SK-N-SH treated with all-trans-retinoic acid at 6 μM for 48 hours (cell line): ENCODE results near the gene ALDH6A1.

Experiments used
- ATAC-seq: fragments of 200-7000 bp; cut with Tn5 transposase; 3 replicates; pipeline ENCODE4 v1.9.1; 2020; ENCODE audit warnings: mild to moderate bottlenecking, moderate library complexity
- ARNTL ChIP-seq: fragments of 450-650 bp; formaldehyde crosslinking; IDR thresholded peaks from 2 replicates; pipeline ENCODE4 v1.5.0; 2020; ENCODE audit warnings: low read depth, mild to moderate bottlenecking, moderate library complexity, borderline replicate concordance
- CSDC2 ChIP-seq: fragments of 250-450 bp; sonication (Bioruptor Pico); IDR thresholded peaks from 2 replicates; pipeline ENCODE4 v1.5.0; 2020; ENCODE audit warnings: mild to moderate bottlenecking, moderate library complexity
- ESRRG ChIP-seq: fragments of 250-450 bp; sonication (Bioruptor Pico); IDR thresholded peaks from 2 replicates; pipeline ENCODE4 v1.6.1; 2021; ENCODE audit warnings: mild to moderate bottlenecking
- ISL1 ChIP-seq: fragments of 250-450 bp; sonication (Bioruptor Pico); IDR thresholded peaks from 2 replicates; pipeline ENCODE4 v2.1.2; 2022; ENCODE audit warnings: mild to moderate bottlenecking, moderate library complexity
- OSR1 ChIP-seq: fragments of 250-450 bp; sonication (Bioruptor Pico); IDR thresholded peaks from 2 replicates; pipeline ENCODE4 v1.8.0; 2022; ENCODE audit warnings: moderate library complexity, mild to moderate bottlenecking, inconsistent platforms
- PPARA ChIP-seq: fragments of 250-450 bp; sonication (Bioruptor Pico); IDR thresholded peaks from 2 replicates; pipeline ENCODE4 v1.5.0; 2020; ENCODE audit warnings: mild to moderate bottlenecking, borderline replicate concordance
- RARB ChIP-seq: fragments of 250-450 bp; sonication (Bioruptor Pico); IDR thresholded peaks from 2 replicates; pipeline ENCODE4 v1.8.0; 2021; ENCODE audit warnings: mild to moderate bottlenecking, moderate library complexity
- SNAI2 ChIP-seq: fragments of 250-450 bp; sonication (Bioruptor Pico); IDR thresholded peaks from 2 replicates; pipeline ENCODE4 v1.5.0; 2020; ENCODE audit warnings: mild to moderate bottlenecking, moderate library complexity
- TCF4 ChIP-seq: fragments of 250-450 bp; sonication (Bioruptor Pico); IDR thresholded peaks from 2 replicates; pipeline ENCODE4 v1.8.0; 2021; ENCODE audit warnings: mild to moderate bottlenecking, moderate library complexity, borderline replicate concordance
- TOX ChIP-seq: fragments of 250-450 bp; sonication (Bioruptor Pico); IDR thresholded peaks from 2 replicates; pipeline ENCODE4 v1.8.0; 2021; ENCODE audit warnings: mild to moderate bottlenecking, moderate library complexity, borderline replicate concordance
- ZC3H10 ChIP-seq: fragments of 250-450 bp; sonication (Bioruptor Pico); IDR thresholded peaks from 2 replicates; pipeline ENCODE4 v1.5.1; 2021; ENCODE audit warnings: mild to moderate bottlenecking, moderate library complexity
- ZFP3 ChIP-seq: fragments of 250-450 bp; sonication (Bioruptor Pico); IDR thresholded peaks from 2 replicates; pipeline ENCODE4 v1.5.0; 2020; ENCODE audit warnings: mild to moderate bottlenecking, moderate library complexity
- ZFP30 ChIP-seq: fragments of 450-650 bp; formaldehyde crosslinking; IDR thresholded peaks from 2 replicates; pipeline ENCODE4 v1.5.0; 2022; ENCODE audit warnings: mild to moderate bottlenecking, moderate library complexity
- ZNF565 ChIP-seq: fragments of 450-650 bp; formaldehyde crosslinking; conservative IDR thresholded peaks from 2 replicates; pipeline ENCODE4 v1.5.0; 2020; ENCODE audit warnings: low read depth, mild to moderate bottlenecking, moderate library complexity
- ZNF70 ChIP-seq: fragments of 450-650 bp; formaldehyde crosslinking; IDR thresholded peaks from 2 replicates; pipeline ENCODE4 v1.5.0; 2020; ENCODE audit warnings: mild to moderate bottlenecking, moderate library complexity
- ZNF8 ChIP-seq: fragments of 450-650 bp; formaldehyde crosslinking; IDR thresholded peaks from 2 replicates; pipeline ENCODE4 v1.5.0; 2020; ENCODE audit warnings: mild to moderate bottlenecking, moderate library complexity
- TF ChIP-seq, protein P1 (sequence below): fragments of 250-450 bp; sonication (Bioruptor Pico); IDR thresholded peaks from 2 replicates; pipeline ENCODE4 v1.8.0; 2020; ENCODE audit warnings: mild to moderate bottlenecking, moderate library complexity, borderline replicate concordance
- TF ChIP-seq, protein P2 (sequence below): fragments of 250-450 bp; sonication (Bioruptor Pico); IDR thresholded peaks from 2 replicates; pipeline ENCODE4 v1.5.1; 2020; ENCODE audit warnings: low read depth, mild to moderate bottlenecking, moderate library complexity
- TF ChIP-seq, protein P3 (sequence below): fragments of 250-450 bp; sonication (Bioruptor Pico); IDR thresholded peaks from 2 replicates; pipeline ENCODE4 v1.8.0; 2021; ENCODE audit warnings: low read depth, mild to moderate bottlenecking, moderate library complexity, borderline replicate concordance
- TF ChIP-seq, protein P4 (sequence below): fragments of 250-450 bp; sonication (Bioruptor Pico); IDR thresholded peaks from 2 replicates; pipeline ENCODE4 v1.5.1; 2021; ENCODE audit warnings: mild to moderate bottlenecking, moderate library complexity
- TF ChIP-seq, protein P5 (sequence below): fragments of 250-450 bp; sonication (Bioruptor Pico); IDR thresholded peaks from 2 replicates; pipeline ENCODE4 v1.5.0; 2020; ENCODE audit warnings: mild to moderate bottlenecking, moderate library complexity

Gene ALDH6A1

DNA sequence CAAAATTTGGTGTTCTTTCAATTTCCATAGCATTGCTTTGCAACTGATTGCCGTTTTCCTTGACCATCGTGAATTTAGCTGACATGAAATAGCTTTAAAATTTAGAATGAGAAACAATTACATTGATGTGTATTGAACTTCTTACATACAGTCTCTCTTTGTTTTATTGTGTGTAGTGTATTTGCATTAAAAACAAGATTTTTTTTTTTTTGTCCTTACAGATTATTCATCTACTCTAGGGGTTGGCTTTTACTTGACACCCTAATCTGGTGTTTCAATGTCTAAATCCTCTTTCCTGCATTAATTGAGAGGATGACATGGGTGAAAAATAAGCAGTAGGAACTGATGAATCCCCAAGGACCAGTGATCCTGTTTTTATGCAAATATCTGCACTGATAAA is 21.1 kb upstream of the ALDH6A1 start:
- no peak for TF ChIP-seq ZNF8 (CRISPR knock-in tag)
- no peak for ATAC-seq

DNA sequence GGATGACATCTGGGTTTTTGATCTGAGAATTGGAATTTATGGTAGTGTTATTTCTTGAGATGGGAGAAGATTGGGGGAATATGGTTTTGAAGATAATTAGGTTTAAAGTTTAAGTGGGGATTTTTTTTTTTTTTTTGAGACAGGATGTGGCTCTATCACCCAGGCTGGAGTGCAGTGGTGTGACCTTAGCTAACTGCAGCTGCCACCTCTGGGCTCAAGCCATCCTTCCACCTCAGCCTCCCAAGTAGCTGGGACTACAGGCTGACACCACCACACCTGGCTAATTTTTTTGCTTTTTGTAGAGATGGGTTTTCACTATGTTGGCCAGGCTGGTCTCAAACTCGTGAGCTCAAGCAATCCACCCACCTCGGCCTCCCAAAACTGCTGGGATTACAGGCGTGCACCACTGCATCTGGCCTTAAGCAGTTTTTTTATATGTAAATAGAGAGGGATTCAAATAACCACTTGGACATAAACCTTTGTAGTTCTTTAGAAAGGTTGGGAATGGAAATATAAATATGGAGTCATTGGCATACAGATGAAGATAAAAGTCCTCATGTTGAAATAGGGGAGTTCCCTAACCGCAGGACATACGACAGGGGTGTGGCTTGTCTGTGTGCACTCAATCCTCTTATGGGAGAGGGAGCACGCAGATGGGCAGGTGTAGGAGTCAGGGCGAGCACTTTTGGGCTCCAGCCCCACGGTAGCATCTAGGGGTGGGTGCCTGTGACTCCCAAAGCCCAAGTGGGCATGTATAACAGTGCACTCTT is 5.2 kb upstream of the ALDH6A1 start:
- ATAC-seq, result no peak

DNA sequence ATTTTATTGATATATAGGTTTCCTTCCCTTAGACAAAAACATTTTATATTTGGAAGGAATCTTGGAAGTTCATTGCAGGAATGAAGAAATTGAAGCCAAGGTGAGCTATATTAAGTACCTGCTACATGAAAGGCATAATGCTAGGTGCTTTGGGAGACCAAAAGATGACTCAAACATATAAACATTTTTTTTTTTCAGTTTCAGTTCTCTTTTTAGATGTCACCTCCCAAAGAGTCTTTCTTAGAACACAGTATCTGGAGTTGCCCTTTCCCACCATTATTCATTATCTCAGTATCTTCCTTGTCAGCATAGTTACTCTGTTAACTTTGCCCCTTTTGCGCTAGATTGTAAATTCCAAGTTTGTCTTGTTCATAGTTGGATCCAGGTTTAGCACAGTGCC is 1.6 kb upstream of the ALDH6A1 start:
- TF ChIP-seq TCF4 (CRISPR knock-in tag) (no peak), CSDC2 (CRISPR knock-in tag) (no peak), RARB (no peak), SNAI2 (CRISPR knock-in tag) (no peak), ZFP3 (CRISPR knock-in tag) (no peak), ZNF8 (CRISPR knock-in tag) (no peak), ESRRG (CRISPR knock-in tag) (no peak), ARNTL (CRISPR knock-in tag) (no peak), ZNF70 (CRISPR knock-in tag) (no peak), TOX (no peak), PPARA (CRISPR knock-in tag) (no peak), ZC3H10 (CRISPR knock-in tag) (no peak), OSR1 (CRISPR knock-in tag) (no peak), ISL1 (no peak), ZFP30 (CRISPR knock-in tag) (no peak), ZNF565 (CRISPR knock-in tag) (no peak)
- TF ChIP-seq, protein P1, sequence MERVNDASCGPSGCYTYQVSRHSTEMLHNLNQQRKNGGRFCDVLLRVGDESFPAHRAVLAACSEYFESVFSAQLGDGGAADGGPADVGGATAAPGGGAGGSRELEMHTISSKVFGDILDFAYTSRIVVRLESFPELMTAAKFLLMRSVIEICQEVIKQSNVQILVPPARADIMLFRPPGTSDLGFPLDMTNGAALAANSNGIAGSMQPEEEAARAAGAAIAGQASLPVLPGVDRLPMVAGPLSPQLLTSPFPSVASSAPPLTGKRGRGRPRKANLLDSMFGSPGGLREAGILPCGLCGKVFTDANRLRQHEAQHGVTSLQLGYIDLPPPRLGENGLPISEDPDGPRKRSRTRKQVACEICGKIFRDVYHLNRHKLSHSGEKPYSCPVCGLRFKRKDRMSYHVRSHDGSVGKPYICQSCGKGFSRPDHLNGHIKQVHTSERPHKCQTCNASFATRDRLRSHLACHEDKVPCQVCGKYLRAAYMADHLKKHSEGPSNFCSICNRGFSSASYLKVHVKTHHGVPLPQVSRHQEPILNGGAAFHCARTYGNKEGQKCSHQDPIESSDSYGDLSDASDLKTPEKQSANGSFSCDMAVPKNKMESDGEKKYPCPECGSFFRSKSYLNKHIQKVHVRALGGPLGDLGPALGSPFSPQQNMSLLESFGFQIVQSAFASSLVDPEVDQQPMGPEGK (CRISPR knock-in tag), result no peak
- TF ChIP-seq, protein P2, sequence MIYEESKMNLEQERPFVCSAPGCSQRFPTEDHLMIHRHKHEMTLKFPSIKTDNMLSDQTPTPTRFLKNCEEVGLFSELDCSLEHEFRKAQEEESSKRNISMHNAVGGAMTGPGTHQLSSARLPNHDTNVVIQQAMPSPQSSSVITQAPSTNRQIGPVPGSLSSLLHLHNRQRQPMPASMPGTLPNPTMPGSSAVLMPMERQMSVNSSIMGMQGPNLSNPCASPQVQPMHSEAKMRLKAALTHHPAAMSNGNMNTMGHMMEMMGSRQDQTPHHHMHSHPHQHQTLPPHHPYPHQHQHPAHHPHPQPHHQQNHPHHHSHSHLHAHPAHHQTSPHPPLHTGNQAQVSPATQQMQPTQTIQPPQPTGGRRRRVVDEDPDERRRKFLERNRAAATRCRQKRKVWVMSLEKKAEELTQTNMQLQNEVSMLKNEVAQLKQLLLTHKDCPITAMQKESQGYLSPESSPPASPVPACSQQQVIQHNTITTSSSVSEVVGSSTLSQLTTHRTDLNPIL (CRISPR knock-in tag), result no peak
- TF ChIP-seq, protein P3, sequence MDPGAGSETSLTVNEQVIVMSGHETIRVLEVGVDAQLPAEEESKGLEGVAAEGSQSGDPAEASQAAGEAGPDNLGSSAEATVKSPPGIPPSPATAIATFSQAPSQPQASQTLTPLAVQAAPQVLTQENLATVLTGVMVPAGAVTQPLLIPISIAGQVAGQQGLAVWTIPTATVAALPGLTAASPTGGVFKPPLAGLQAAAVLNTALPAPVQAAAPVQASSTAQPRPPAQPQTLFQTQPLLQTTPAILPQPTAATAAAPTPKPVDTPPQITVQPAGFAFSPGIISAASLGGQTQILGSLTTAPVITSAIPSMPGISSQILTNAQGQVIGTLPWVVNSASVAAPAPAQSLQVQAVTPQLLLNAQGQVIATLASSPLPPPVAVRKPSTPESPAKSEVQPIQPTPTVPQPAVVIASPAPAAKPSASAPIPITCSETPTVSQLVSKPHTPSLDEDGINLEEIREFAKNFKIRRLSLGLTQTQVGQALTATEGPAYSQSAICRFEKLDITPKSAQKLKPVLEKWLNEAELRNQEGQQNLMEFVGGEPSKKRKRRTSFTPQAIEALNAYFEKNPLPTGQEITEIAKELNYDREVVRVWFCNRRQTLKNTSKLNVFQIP (CRISPR knock-in tag), result no peak
- TF ChIP-seq, protein P4, sequence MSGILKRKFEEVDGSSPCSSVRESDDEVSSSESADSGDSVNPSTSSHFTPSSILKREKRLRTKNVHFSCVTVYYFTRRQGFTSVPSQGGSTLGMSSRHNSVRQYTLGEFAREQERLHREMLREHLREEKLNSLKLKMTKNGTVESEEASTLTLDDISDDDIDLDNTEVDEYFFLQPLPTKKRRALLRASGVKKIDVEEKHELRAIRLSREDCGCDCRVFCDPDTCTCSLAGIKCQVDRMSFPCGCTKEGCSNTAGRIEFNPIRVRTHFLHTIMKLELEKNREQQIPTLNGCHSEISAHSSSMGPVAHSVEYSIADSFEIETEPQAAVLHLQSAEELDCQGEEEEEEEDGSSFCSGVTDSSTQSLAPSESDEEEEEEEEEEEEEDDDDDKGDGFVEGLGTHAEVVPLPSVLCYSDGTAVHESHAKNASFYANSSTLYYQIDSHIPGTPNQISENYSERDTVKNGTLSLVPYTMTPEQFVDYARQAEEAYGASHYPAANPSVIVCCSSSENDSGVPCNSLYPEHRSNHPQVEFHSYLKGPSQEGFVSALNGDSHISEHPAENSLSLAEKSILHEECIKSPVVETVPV (CRISPR knock-in tag), result no peak
- no peak for ATAC-seq

More for the DNA sequence above, 5.2 kb upstream of the ALDH6A1 start:
- TF ChIP-seq ZC3H10 (CRISPR knock-in tag), result no peak
- TF ChIP-seq, protein P4 (CRISPR knock-in tag), result no peak
- TF ChIP-seq, protein P5, sequence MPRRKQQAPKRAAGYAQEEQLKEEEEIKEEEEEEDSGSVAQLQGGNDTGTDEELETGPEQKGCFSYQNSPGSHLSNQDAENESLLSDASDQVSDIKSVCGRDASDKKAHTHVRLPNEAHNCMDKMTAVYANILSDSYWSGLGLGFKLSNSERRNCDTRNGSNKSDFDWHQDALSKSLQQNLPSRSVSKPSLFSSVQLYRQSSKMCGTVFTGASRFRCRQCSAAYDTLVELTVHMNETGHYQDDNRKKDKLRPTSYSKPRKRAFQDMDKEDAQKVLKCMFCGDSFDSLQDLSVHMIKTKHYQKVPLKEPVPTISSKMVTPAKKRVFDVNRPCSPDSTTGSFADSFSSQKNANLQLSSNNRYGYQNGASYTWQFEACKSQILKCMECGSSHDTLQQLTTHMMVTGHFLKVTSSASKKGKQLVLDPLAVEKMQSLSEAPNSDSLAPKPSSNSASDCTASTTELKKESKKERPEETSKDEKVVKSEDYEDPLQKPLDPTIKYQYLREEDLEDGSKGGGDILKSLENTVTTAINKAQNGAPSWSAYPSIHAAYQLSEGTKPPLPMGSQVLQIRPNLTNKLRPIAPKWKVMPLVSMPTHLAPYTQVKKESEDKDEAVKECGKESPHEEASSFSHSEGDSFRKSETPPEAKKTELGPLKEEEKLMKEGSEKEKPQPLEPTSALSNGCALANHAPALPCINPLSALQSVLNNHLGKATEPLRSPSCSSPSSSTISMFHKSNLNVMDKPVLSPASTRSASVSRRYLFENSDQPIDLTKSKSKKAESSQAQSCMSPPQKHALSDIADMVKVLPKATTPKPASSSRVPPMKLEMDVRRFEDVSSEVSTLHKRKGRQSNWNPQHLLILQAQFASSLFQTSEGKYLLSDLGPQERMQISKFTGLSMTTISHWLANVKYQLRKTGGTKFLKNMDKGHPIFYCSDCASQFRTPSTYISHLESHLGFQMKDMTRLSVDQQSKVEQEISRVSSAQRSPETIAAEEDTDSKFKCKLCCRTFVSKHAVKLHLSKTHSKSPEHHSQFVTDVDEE (CRISPR knock-in tag), result no peak
- TF ChIP-seq, protein P1 (CRISPR knock-in tag), result no peak
- TF ChIP-seq ISL1, result no peak
- TF ChIP-seq, all 23 proteins: peak for 0
